Measurements from ENCODE around the gene COBLL1.

Gene COBLL1

DNA sequence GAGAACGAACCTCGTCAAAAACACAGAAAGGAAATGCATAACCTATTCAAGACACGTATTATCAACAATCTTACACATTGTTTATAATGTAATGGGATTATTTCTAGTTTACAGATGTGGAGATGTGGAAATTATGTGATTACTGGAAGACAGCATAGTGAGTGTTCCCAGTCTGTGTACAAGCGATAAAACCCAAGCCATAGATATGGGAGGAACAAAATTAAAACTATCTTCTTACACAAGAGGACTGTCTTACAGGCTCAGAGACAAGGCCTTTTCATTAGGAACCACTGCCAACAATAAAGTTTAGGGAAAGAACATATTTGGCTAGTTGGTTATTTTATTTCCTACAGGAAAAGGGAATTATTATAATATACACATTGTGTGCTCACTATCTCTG, 20.3 kb downstream of the COBLL1 start:
- in situ Hi-C loops (cut with MboI; ENCODE audit: low sequenced_read_pairs): no loop called here

DNA sequence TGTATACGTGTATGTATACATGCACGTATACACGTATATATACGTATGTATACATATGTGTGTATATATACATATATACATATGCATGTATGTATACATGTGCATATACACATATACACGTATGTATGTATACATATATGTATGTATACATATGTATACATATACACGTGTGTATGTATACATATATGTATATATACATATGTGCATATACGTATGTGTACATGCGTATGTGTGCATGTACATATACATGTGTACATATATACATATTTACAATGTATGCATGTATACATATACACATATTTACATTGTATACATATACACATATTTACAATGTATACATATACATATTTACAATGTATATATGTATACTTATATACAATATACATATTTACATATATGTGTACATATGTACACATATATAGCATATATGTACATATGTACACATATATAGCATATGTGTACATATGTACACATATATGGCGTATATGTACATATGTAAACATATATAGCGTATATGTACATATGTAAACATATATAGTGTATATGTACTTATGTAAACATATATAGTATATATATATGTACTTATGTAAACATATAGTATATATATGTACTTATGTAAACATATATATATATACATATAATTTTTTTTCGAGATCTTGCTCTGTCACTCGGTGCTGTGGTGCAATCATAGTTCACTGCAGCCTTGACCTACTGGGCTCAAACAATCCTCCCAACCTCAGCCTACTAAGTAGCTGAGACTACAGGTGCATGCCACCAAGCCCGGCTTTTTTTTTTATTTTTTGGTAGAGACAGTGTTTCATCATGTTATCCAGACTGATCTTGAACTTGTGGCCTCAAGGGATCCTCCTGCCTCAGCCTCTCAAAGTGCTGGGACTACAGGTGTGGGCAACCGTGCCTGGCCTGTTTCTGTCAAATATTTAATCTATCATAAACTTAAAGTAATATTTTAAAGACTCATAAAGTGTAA, 23.2 kb downstream of the COBLL1 start:
- in situ Hi-C loops (cut with MboI; ENCODE audit: low sequenced_read_pairs): no loop called here

DNA sequence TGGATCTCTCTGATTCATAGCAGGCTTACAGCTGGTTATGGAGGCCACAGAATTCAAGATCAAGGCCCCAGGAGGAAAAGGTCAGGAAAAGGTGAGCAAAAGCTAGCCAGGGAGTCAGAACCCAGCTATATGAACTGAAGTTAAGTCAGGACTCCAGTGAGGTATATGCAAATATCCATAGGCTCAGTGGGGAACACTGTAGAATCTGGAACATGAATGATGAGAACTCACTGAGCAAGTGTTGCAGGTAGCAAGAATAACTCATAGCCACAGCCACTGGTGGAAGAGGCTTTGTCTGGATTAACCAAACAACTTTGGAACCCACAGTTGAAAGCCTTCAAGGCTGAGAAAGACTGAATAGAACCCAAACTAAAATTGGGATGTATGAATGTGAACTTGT, 24.7 kb downstream of the COBLL1 start:
- in situ Hi-C loops (cut with MboI; ENCODE audit: low sequenced_read_pairs): no loop called here

DNA sequence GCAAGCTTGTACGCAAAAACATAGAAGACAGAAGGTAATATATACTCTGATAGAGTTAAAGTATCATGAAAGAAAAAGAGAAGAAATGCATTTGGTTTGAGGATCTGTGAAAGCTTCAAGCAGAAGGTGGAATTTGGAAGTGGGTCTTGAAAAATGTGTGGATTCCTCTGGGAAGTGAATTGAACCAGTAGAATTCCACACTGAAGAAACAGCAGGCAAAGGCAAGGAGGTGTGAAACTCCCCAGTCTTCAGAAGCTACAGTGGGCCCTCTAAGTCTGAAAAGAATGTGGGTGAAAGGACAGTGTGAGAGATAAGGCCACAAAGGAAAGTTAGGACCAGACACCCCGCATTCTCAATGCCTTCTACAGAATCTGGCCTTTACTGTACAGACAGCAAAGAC, 25.6 kb downstream of the COBLL1 start:
- in situ Hi-C loops (cut with MboI; ENCODE audit: low sequenced_read_pairs): no loop called here

DNA sequence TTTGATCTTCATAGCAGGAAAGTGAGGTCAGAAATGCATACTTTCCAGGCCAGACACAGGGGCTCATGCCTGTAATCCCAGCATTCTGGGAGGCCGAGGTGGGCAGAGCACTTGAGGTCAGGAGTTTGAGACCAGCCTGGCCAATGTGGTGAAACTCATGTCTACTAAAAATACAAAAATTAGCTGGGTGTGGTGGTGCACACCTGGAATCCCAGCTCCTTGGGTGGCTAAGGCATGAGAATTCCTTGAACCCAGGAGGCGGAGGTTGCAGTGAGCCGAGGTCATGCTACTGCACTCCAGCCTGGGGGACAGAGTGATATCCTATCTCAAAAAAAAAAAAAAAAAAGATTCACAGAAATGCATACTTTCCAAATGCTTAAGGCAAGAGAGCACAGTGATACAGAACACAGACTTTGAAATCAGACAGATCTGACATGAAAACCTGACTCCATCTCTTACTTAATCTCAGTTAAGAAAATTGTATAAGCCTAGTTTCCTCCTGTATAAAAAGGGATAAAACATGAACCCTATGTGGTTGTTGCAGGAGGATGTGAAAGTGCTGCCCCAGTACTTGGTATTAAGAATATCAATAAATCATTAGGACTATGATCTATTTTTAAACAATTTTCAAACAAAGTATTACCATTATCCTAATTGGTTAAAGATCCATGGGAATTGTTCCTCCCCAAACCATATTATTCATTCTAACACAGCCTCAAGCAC, 26.4 kb downstream of the COBLL1 start:
- in situ Hi-C loops (cut with MboI; ENCODE audit: low sequenced_read_pairs): no loop called here

DNA sequence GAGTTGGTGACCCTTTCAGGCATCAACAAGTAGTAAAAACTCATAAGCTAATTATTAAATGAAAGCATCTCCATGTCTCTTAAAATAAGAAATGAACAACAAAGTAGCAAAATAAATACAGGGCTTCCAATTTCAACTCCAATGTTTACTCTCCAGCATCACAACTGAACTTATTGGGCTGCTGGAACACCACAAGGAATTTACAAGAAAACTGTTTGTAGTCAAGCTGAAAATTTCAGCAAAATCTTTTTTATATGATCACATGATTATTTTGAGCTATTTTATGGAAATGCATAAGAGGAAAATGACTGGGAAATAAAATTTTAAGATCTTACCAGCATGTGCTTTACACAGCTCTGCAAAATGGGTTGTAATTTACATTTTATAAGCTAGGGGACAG, 28.1 kb downstream of the COBLL1 start:
- in situ Hi-C loops (cut with MboI; ENCODE audit: low sequenced_read_pairs): no loop called here

DNA sequence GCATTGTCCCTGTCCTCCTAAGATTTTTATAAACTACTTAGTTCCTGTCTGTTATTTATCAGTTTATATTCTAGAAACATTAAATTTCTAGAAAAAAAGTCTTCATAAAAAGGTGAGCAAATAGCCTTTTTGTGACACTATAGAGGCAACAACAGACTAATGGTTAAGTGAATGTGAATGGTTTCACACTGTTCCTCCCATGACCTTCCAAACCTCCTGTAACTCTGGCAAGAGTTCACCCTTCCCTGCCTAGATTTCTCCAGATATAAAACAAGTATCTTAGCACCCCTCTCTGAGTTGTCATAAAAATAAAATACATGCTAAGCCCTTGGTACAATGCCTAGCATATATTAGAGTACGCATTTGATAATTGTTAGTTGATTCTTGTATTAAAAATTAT, 29.2 kb downstream of the COBLL1 start:
- in situ Hi-C loops (cut with MboI; ENCODE audit: low sequenced_read_pairs): no loop called here

DNA sequence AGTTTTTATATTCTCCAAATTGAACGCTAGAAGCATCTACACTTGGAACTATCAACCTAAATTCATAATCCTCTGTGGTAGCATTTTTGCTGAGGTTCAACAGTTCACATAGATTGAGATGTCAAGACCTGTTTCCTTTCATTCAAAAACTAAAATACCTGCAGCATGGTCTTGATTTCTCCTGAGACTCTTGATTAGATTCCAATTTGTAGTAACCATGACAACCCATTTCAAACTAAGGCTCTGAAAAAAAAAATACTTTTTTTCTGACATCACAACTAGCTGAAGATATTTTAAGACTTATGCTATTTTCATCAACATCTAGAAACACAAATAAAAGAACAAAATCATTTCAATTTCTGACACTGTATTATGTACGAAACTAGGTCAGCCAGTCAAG, 29.8 kb downstream of the COBLL1 start:
- in situ Hi-C loops (cut with MboI; ENCODE audit: low sequenced_read_pairs): no loop called here

DNA sequence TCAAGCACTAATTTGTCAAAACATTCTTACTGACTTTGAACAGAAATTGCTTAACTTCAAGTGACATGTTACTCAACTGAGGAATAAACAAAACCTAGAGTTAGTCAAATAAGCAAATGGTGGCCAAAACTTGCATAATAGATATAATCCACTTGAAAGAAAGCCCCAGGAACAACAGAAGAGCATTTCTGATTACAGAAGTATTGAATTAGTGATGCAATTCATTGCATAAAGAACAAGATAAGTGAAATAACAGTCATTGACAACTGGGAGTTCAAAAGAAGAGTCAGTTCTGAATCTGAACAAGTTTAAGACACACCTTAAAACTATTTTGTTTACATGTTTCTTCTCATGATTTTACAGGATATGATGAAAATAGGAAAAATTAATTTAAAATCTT, 30.8 kb downstream of the COBLL1 start:
- in situ Hi-C loops (cut with MboI; ENCODE audit: low sequenced_read_pairs): no loop called here

DNA sequence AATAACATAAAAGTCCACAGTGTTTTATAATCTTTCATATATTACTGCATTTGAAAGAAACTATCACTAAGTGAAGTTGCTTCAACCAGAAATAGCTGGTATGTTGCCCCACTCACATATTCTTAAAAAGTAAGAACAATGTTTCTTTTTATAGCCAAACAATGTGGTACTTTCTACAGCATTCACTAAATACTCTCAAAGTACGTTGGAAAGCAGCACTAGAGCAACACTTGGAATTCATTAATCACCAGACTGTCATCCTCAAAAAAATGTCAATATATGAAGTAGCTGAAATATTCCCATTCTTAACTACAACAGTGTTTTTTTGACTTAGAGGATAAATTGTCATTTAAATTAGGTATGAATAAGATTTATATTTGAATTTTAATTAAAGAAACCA, 32.8 kb downstream of the COBLL1 start:
- in situ Hi-C loops (cut with MboI; ENCODE audit: low sequenced_read_pairs): no loop called here

DNA sequence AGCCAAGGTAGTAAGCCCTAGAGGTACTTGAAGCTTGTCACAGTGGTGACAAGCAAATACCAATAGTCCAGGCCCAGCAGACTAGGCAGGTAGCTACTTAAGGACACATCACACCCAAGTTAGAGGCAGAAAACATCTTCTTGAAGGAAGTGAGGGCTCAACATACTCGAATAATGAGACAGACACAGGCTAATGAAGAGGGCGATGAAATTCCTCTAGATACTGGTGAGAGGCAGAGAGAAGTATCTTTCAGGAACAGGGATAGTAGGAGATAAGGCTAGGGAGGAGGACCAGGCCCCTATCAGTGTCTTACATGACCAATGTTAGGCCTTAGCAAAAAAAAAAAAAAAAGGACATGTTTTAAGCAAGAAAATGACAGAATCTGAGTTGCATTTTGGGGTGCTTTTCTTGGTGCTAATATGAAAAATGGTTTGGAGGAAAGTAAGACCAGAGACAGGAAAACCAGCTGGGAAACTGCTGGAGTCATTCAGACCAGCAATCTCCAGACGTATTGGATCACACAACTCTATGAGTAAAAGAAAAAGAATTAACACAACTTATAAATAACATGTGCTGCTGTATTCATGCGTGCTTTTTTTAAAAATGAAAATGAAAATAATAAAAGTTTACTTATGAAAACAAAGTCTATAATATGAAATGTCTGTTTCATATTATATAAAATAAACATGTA, 37.7 kb downstream of the COBLL1 start:
- in situ Hi-C loops (cut with MboI; ENCODE audit: low sequenced_read_pairs): no loop called here

DNA sequence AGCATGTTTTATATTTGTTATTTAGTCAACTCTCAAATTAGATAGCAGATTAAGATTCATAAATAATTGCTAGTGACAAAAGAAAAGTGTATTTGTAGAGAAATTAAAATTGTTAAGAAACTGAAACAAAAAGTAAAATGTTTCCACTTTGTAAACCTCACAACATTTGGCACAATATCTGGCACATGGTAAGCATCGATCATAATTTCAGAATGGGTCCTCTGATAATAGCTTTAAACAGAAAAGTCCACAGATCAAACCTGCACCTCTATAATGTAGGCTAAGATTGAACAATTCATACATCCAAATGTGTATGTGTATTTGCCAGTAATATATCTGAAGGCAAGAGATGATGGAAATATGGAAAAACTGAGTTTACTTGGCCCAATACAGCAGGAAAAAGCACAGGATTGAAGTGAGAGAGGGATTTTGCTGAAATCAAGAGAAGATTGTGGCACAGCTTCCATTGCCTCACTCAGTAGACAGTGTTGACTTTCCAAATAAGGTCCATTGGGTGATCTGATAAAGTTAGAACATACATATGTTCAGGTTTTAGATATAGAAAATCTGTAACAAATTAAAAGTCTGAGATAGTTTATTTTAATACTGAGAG, 39.4 kb downstream of the COBLL1 start:
- in situ Hi-C loops (cut with MboI; ENCODE audit: low sequenced_read_pairs): no loop called here

DNA sequence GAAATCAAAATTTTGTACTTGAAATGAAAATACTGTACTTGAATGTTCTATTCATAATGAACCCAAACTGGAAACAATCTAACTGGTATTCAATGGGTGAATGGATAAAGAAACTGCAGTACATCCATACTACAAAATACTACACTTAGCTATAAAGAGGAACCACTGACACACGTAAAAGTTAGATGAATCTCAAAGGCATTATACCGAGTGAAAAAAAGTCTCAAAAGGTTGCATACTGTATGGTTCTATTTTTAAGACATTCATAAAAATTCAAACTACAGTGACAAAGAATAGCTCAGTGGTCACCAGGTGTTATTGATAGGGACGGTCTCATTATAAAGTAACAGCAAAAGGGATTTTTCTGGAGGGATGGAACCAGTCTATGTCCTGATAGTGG, 41.1 kb downstream of the COBLL1 start:
- in situ Hi-C loops (cut with MboI; ENCODE audit: low sequenced_read_pairs): no loop called here

DNA sequence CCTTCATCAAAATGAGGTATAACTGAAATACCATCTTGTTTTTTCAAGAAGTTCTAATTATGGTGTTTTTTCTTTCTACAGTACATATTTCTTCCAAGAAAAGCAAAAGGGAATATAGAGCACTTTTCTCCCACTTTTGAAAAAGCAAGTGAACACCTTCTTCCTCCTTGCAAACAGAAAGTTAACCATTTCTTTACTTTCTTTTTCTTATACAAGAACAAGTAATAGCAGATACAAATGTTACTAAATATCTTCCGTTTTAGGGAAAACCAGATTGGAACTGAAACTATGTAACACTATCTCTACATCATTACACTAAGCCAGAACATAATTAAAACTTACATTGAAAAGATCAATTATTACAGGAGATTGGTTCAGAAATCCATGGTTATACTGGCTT, 44.0 kb downstream of the COBLL1 start:
- in situ Hi-C loops (cut with MboI; ENCODE audit: low sequenced_read_pairs): no loop called here

DNA sequence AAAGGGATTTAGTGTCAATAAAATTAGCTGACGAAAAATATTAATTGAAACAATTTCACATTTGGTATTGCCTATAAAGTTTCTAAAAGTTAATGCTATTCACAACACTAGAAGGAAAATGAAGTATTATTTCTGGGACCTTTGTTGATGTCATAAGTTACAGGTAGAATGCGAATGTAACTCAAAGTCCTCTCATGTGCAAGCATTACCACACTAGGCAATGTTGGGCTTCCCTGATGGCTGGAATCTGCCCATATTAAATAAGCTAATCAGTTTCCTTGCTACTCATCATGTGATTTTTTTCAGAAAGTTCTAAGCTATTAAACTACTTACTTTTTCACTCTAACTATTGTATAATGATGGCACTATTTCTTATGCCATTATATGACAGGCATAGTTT, 44.6 kb downstream of the COBLL1 start:
- in situ Hi-C loops (cut with MboI; ENCODE audit: low sequenced_read_pairs): no loop called here

DNA sequence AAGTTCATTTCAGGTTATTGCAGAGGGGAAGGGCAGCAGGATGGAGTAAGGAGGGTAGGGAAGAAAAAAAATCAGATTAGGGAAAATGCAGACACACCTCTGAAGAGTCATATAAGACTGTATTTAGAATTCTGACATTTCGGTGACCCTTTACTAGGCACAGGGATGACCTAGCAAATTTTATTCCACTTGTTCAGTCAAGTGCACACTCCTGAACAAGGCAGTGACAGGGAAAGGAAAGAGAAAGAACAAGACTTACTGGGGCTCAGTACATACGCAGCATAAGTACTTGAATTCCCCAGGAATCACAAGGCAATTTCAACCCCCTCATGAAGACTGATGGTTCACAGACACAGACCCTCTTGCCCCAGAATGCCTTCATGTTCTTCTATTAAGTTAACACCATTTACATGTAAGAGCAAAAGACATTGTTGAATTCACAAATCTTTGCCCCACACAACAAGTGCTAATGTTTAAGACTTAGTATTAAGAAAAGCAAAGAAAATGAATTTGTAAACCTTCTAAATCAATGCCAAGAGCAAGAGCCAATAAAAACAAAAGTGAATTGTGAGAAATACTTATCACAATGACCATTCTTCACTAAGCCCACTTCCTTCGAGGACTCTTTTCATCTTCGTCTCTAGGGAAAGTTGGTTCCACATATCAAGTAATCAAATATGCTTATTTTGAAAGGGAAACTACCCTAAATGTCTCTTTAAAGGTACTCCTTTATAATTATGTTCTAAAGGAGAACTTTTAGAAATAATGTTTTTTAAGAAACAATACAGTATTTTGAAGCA, 47.0 kb downstream of the COBLL1 start:
- in situ Hi-C loops (cut with MboI; ENCODE audit: low sequenced_read_pairs): no loop called here

DNA sequence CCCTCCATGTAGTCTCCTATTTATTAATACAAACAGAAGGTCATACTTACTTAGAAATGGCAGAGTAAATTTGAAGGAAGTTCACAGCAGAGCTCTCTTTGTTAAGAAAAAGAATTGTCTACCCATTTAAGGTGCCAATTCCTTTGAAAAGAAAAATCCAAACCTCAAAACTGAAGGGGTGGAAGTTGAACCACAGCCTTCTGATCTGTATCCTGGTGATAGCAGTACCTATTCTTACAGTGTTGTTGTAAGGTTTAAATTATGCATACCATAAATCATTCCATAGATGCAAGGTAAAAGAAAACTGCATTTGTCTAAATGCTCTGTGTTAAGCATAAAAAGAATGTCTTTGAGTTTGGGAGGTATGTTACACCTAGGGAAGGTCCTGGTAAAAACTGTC, 47.6 kb downstream of the COBLL1 start:
- in situ Hi-C loops (cut with MboI; ENCODE audit: low sequenced_read_pairs): no loop called here

DNA sequence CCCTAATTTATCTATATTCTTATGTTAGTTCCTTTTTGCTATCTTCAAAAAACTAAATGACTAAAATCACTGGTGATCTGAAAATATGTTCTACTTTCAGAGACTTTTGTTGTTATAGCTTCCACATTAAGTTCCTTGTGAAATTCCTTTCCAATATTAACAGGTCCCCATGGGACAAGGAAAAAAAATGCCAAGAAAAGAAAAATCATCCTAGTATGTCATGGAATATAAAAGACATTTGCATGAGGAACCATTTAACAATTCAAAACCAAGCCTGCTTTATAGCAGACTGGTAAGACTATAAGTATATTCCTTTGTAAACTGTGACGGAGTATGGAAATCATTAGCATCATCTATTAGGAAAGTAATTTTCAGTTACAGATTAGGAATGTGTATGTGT, 48.1 kb downstream of the COBLL1 start:
- in situ Hi-C loops (cut with MboI; ENCODE audit: low sequenced_read_pairs): no loop called here

DNA sequence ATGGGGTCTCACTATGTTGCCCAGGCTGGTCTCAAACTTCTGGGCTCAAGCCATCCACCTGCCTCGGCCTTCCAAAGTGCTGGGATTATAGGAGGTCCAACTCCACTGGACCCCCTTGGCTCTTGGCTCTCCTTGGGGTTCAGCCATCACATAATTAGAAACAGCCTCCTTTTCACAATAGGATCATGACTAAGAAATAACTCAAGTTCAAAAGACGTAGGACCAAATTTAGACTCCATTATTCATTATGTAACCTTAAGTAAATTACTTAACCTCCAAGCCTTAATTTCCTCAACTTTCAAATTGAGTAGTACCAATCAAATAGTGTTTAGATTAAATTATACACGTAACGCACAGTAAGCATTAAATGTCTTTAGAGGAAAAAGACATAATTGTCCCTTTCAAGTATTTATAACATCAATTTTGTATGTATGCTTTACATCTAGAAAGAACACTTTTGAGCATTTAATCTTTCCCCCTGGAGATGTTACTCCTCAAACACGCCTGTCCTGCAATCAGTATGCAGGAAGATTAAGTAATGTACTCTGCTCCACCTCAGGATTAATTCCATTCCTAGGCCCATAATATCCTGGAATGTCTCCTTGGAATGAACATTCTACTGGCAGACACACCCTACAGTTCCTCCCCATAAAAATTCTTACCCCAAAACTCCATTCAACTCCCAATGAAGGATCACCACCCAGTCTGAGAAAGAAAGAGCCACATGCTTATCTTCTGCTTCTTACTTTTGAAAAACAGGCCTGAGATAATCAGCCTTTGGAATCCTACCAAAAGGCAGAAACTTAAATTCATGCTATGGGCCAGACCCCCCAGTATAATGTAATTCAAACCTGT, 49.1 kb downstream of the COBLL1 start:
- in situ Hi-C loops (cut with MboI; ENCODE audit: low sequenced_read_pairs): no loop called here
